Progenitor cell of endocrine pancreas (in vitro differentiated cells): Measurements from ENCODE around the gene SNU13. TPM values are rescaled to one million over a fixed set of nuclear protein-coding genes. Genes with fewer than 3 reads are reported as not detected.
"Not testable (repeated sequence)": the region's sequence is repeated elsewhere in the genome, so short reads cannot be mapped to it uniquely, and the experiment has no call there.

Experiments used
- DNase-seq: peaks from one replicate; pipeline ENCODE4 v3.0.0; 2021; ENCODE audit warnings: low spot score; ENCODE audit not compliant: unreplicated experiment
- H3K27ac Mint-ChIP-seq: 2 replicates; pipeline ENCODE4 v1.8.0; 2021; ENCODE audit warnings: mild to moderate bottlenecking, moderate library complexity, mixed read lengths
- H3K27me3 Mint-ChIP-seq: 2 replicates; pipeline ENCODE4 v1.8.0; 2021; ENCODE audit warnings: mixed read lengths
- H3K36me3 Mint-ChIP-seq: 2 replicates; pipeline ENCODE4 v1.8.0; 2022; ENCODE audit warnings: mixed read lengths; ENCODE audit not compliant: insufficient read depth
- H3K4me1 Mint-ChIP-seq: 2 replicates; pipeline ENCODE4 v1.8.0; 2021; ENCODE audit warnings: low read depth, mixed read lengths
- H3K4me3 Mint-ChIP-seq: 2 replicates; pipeline ENCODE4 v1.8.0; 2021; ENCODE audit warnings: low read depth, mild to moderate bottlenecking, moderate library complexity, mixed read lengths
- H3K9me3 Mint-ChIP-seq: 2 replicates; pipeline ENCODE4 v1.8.0; 2021; ENCODE audit warnings: low read depth, mixed read lengths
- total RNA-seq: library from RNA; stranded (reverse); gene quantifications from 2 replicates; pipeline ENCODE4 v1.2.1, GENCODE V29; 2021
- TF ChIP-seq, protein P1 (sequence below): fragments of 200-600 bp; sonication (generic); IDR thresholded peaks from one replicate; pipeline ENCODE4 v1.5.0; 2021; ENCODE audit warnings: antibody characterized with exemption, mild to moderate bottlenecking; ENCODE audit not compliant: unreplicated experiment

The SNU13 gene
- total RNA-seq, 1 donor from 2014 or later: 119 TPM

DNA sequence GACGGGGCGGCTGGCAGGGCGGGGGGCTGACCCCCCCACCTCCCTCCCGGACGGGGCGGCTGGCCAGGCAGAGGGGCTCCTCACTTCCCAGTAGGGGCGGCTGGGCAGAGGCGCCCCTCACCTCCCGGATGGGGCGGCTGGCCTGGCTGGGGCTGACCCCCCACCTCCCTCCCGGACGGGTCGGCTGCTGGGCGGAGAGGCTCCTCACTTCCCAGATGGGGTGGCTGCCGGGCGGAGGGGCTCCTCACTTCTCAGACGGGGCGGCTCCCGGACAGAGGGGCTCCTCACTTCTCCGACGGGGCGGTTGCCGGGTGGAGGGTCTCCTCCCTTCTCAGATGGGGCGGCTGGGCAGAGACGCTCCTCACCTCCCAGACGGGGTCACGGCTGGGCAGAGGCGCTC is 57.6 kb downstream of the SNU13 start:
- H3K4me1 Mint-ChIP-seq, H3K9me3 Mint-ChIP-seq, H3K27me3 Mint-ChIP-seq, DNase-seq, H3K4me3 Mint-ChIP-seq, H3K27ac Mint-ChIP-seq: not testable (repeated sequence)
- peaks cover 50% of the 10 kb centered on the region for H3K36me3 Mint-ChIP-seq

DNA sequence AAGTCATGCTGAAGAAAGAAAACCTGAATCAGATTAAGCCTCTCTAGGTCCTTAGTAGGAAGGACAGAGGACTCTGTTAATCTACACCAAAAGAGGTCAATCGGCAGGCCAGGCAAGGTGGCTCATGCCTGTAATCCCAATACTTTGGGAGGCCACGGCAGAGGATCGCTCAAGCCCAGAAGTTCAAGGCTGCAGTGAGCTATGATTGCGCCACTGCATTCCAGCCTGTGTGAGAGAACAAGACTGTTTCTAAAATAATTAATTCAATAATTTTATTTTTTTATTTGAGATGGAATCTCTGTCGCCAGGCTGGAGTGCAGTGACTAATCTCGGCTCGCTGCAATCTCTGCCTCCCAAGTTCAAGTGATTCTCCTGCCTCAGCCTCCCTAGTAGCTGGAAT is 63.1 kb downstream of the SNU13 start:
- peaks cover 42% of the 10 kb centered on the region for H3K36me3 Mint-ChIP-seq
- no peak overlapping the region for H3K4me3 Mint-ChIP-seq

More for the DNA sequence above, 63.1 kb downstream of the SNU13 start:
- DNase-seq: no peak
- TF ChIP-seq, protein P1, sequence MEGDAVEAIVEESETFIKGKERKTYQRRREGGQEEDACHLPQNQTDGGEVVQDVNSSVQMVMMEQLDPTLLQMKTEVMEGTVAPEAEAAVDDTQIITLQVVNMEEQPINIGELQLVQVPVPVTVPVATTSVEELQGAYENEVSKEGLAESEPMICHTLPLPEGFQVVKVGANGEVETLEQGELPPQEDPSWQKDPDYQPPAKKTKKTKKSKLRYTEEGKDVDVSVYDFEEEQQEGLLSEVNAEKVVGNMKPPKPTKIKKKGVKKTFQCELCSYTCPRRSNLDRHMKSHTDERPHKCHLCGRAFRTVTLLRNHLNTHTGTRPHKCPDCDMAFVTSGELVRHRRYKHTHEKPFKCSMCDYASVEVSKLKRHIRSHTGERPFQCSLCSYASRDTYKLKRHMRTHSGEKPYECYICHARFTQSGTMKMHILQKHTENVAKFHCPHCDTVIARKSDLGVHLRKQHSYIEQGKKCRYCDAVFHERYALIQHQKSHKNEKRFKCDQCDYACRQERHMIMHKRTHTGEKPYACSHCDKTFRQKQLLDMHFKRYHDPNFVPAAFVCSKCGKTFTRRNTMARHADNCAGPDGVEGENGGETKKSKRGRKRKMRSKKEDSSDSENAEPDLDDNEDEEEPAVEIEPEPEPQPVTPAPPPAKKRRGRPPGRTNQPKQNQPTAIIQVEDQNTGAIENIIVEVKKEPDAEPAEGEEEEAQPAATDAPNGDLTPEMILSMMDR: no peak
- Mint-ChIP-seq H3K27me3 (no peaks in the 10 kb centered on the region), H3K27ac (no peak overlapping the region), H3K4me1 (peaks cover 9% of the 10 kb centered on the region), H3K9me3 (peaks cover 4% of the 10 kb centered on the region)

Other genes with a start within 250 kb of the SNU13 start
- 66.9 and 72.4 TPM in 2 replicates for gene TOB2, start 242.1 kb downstream of the SNU13 start, total RNA-seq
- gene PHF5A, start 220.2 kb downstream of the SNU13 start, total RNA-seq: 44.3 and 52.9 TPM in 2 replicates
- gene ACO2, start 219.8 kb downstream of the SNU13 start, total RNA-seq: 67.4 and 69.7 TPM in 2 replicates
- gene POLR3H, start 144.4 kb downstream of the SNU13 start, total RNA-seq: 43.5 and 44.1 TPM in 2 replicates
- gene CSDC2, start 127.9 kb downstream of the SNU13 start, total RNA-seq: 1.7 TPM in 2 replicates
- gene PMM1, start 99.0 kb downstream of the SNU13 start, total RNA-seq: 46.0 and 51.3 TPM in 2 replicates
- gene DESI1, start 67.8 kb downstream of the SNU13 start, total RNA-seq: 37.4 TPM in 2 replicates
- 262 and 272 TPM in 2 replicates for gene XRCC6, start 67.6 kb downstream of the SNU13 start, total RNA-seq
- 1.0 and 1.5 TPM in 2 replicates for gene MEI1, start 10.6 kb upstream of the SNU13 start, total RNA-seq
- gene CCDC134, start 111.8 kb upstream of the SNU13 start, total RNA-seq: 23.3 and 24.2 TPM in 2 replicates
- gene SREBF2, start 144.2 kb upstream of the SNU13 start, total RNA-seq: 154 and 156 TPM in 2 replicates
- gene SHISA8, start 226.2 kb upstream of the SNU13 start, total RNA-seq: not detected in 2 replicates
- gene TNFRSF13C, start 237.9 kb upstream of the SNU13 start, total RNA-seq: 1.3 and 1.6 TPM in 2 replicates